ENCODE results near the gene MXI1. TPM values are rescaled to one million over a fixed set of nuclear protein-coding genes. Genes with fewer than 3 reads are reported as not detected.
"Not testable (repeated sequence)": the region's sequence is repeated elsewhere in the genome, so short reads cannot be mapped to it uniquely, and the experiment has no call there.

Gene MXI1
- total RNA-seq, 3 donors from 2014 or later (not counting 1 experiment from before 2014, with no cell fraction given): 11.2 to 14.1 (median 13.6) TPM

GRCh38 chr10:110326351-110327032 lies 119.1 kb downstream of the MXI1 start:
- Mint-ChIP-seq H3K27me3 (ENCODE audit: low read depth in 2 of 2) (peaks cover 18 to 33% of the 10 kb centered on the region in 2 donors), H3K9me3 (peaks cover 4 to 9% of the 10 kb centered on the region in 2 donors), H3K4me1 (no peaks in the 10 kb centered on the region), H3K4me3 (no peak overlapping the region), H3K27ac (no peak overlapping the region), H3K36me3 (no peaks in the 10 kb centered on the region)
- TF ChIP-seq, protein P1, sequence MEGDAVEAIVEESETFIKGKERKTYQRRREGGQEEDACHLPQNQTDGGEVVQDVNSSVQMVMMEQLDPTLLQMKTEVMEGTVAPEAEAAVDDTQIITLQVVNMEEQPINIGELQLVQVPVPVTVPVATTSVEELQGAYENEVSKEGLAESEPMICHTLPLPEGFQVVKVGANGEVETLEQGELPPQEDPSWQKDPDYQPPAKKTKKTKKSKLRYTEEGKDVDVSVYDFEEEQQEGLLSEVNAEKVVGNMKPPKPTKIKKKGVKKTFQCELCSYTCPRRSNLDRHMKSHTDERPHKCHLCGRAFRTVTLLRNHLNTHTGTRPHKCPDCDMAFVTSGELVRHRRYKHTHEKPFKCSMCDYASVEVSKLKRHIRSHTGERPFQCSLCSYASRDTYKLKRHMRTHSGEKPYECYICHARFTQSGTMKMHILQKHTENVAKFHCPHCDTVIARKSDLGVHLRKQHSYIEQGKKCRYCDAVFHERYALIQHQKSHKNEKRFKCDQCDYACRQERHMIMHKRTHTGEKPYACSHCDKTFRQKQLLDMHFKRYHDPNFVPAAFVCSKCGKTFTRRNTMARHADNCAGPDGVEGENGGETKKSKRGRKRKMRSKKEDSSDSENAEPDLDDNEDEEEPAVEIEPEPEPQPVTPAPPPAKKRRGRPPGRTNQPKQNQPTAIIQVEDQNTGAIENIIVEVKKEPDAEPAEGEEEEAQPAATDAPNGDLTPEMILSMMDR (IDR thresholded peaks at IDR 0.05): no peak
- Histone ChIP-seq H3K4me3 (ENCODE audit: low read length) (no peak overlapping the region), H3K4me1 (ENCODE audit: control insufficient read depth, insufficient read depth, low read length) (no peaks in the 10 kb centered on the region), H3K27ac (ENCODE audit: low read length) (no peak overlapping the region), H3K27me3 (ENCODE audit: control insufficient read depth, insufficient read depth, low read length) (no peaks in the 10 kb centered on the region), H3K36me3 (ENCODE audit: control insufficient read depth, insufficient read depth, low read length) (no peaks in the 10 kb centered on the region), H3K9me3 (ENCODE audit: control insufficient read depth, insufficient read depth, low read length) (peaks cover 11% of the 10 kb centered on the region)
- intact Hi-C loops (cut with micrococcal nuclease): no loop called here
- no peak for ATAC-seq
- WGBS (ENCODE audit: insufficient coverage): 64% methylated on average over 3 of the region's 4 CpGs
- no peak for DNase-seq

GRCh38 chr10:110327262-110327914 lies 120.0 kb downstream of the MXI1 start:
- no peak overlapping the region for H3K4me3 ChIP-seq (ENCODE audit: low read length)
- no peak overlapping the region for H3K27ac ChIP-seq (ENCODE audit: low read length)
- H3K27me3 Mint-ChIP-seq (ENCODE audit: low read depth in 2 of 2): peaks cover 14 to 31% of the 10 kb centered on the region in 2 donors
- H3K4me3 Mint-ChIP-seq: no peak overlapping the region
- TF ChIP-seq, protein P1 (IDR thresholded peaks at IDR 0.05): no peak
- no peaks in the 10 kb centered on the region for H3K27me3 ChIP-seq (ENCODE audit: control insufficient read depth, insufficient read depth, low read length)
- no peaks in the 10 kb centered on the region for H3K36me3 Mint-ChIP-seq
- no peaks in the 10 kb centered on the region for H3K4me1 Mint-ChIP-seq
- ATAC-seq (no peak), DNase-seq (no peak)
- no peaks in the 10 kb centered on the region for H3K36me3 ChIP-seq (ENCODE audit: control insufficient read depth, insufficient read depth, low read length)
- no peak overlapping the region for H3K27ac Mint-ChIP-seq
- intact Hi-C loops (cut with micrococcal nuclease): no loop called here
- no peaks in the 10 kb centered on the region for H3K4me1 ChIP-seq (ENCODE audit: control insufficient read depth, insufficient read depth, low read length)
- WGBS (ENCODE audit: insufficient coverage): 97% methylated on average over 5 of the region's 5 CpGs
- H3K9me3 Mint-ChIP-seq: peaks cover 4 to 9% of the 10 kb centered on the region in 2 donors
- peaks cover 11% of the 10 kb centered on the region for H3K9me3 ChIP-seq (ENCODE audit: control insufficient read depth, insufficient read depth, low read length)

DNA sequence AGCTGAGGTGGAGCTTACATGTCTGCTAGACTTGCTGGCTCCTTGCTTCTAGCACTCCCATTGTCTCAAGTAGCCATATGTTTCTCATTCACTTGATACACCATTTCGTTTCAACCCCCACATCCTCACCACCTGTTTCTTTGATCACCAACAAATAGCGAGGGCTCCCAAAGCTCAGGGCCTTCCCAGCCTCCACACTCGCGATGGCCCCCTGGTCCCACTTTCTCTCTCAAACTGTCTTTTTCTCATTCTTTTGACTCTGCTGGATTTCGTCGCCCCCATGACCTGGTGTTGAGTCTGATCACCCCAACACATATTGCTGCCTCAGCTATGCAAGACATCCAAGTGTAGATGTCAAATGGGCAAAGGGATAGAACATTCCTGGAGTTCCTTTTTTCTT lies 123.3 kb downstream of the MXI1 start:
- peaks cover 11% of the 10 kb centered on the region for H3K9me3 ChIP-seq (ENCODE audit: control insufficient read depth, insufficient read depth, low read length)
- no peak overlapping the region for H3K27ac ChIP-seq (ENCODE audit: low read length)
- H3K36me3 Mint-ChIP-seq: no peaks in the 10 kb centered on the region

GRCh38 chr10:110331226-110331795 lies 123.9 kb downstream of the MXI1 start:
- H3K36me3 ChIP-seq (ENCODE audit: control insufficient read depth, insufficient read depth, low read length); ATAC-seq; H3K4me3 Mint-ChIP-seq; H3K36me3 Mint-ChIP-seq; H3K27me3 ChIP-seq (ENCODE audit: control insufficient read depth, insufficient read depth, low read length); intact Hi-C loops (cut with micrococcal nuclease); DNase-seq; H3K4me1 ChIP-seq (ENCODE audit: control insufficient read depth, insufficient read depth, low read length); H3K27ac Mint-ChIP-seq; H3K4me1 Mint-ChIP-seq; H3K9me3 Mint-ChIP-seq; H3K4me3 ChIP-seq (ENCODE audit: low read length); H3K27ac ChIP-seq (ENCODE audit: low read length): not testable (repeated sequence)
- peaks cover 11% of the 10 kb centered on the region for H3K9me3 ChIP-seq (ENCODE audit: control insufficient read depth, insufficient read depth, low read length)
- H3K27me3 Mint-ChIP-seq (ENCODE audit: low read depth in 2 of 2): peaks cover 0 to 12% of the 10 kb centered on the region in 2 donors
- 97% methylated on average over 32 of the region's 32 CpGs for WGBS (ENCODE audit: insufficient coverage)

More for the DNA sequence above, 123.3 kb downstream of the MXI1 start:
- Histone ChIP-seq H3K36me3 (ENCODE audit: control insufficient read depth, insufficient read depth, low read length) (no peaks in the 10 kb centered on the region), H3K4me1 (ENCODE audit: control insufficient read depth, insufficient read depth, low read length) (peaks cover 5% of the 10 kb centered on the region), H3K27me3 (ENCODE audit: control insufficient read depth, insufficient read depth, low read length) (no peaks in the 10 kb centered on the region), H3K4me3 (ENCODE audit: low read length) (no peak overlapping the region)
- no peak overlapping the region for H3K27ac Mint-ChIP-seq
- H3K9me3 Mint-ChIP-seq: peaks cover 4 to 9% of the 10 kb centered on the region in 2 donors
- no peak for ATAC-seq
- intact Hi-C loops (cut with micrococcal nuclease): no loop called here
- H3K4me1 Mint-ChIP-seq: peaks cover 4 to 7% of the 10 kb centered on the region in 2 donors
- H3K4me3 Mint-ChIP-seq: no peak overlapping the region
- H3K27me3 Mint-ChIP-seq (ENCODE audit: low read depth in 2 of 2): peaks cover 0 to 14% of the 10 kb centered on the region in 2 donors
- TF ChIP-seq, protein P1 (IDR thresholded peaks at IDR 0.05): no peak
- DNase-seq: no peak
- 93% methylated on average over 6 of the region's 6 CpGs for WGBS (ENCODE audit: insufficient coverage)

Measured in natural killer cell (primary cell).